HG03159 (cell line): Measurements from ENCODE around the gene TEX53.

Experiments used
- ATAC-seq: cut with Tn5 transposase; IDR thresholded peaks from one replicate; pipeline ENCODE4 v1.9.1; 2021; ENCODE audit warnings: mild to moderate bottlenecking, moderate library complexity; ENCODE audit not compliant: unreplicated experiment

Gene TEX53

GRCh38 chr9:114607671-114608524, 49.7 kb downstream of the TEX53 start:
- ATAC-seq = peak; percentile 41

- ATAC-seq = no peak
Observed at GRCh38 chr9:114606597-114607207, 50.9 kb downstream of the TEX53 start.
